AG04450 (cell line): ENCODE results near the gene CRYGA. TPM values are rescaled to one million over a fixed set of nuclear protein-coding genes. Genes with fewer than 3 reads are reported as not detected.

Experiments used
- CTCF ChIA-PET: fragments of 300-600, 350-600 bp; formaldehyde crosslinking; extraction: SDS; loops from one replicate; lab custom pipeline; 2022; ENCODE audit warnings: antibody characterized with exemption, inconsistent platforms; lab: Charles Lee
- POLR2A ChIA-PET: fragments of 350-600 bp; formaldehyde crosslinking; extraction: SDS; loops from one replicate; lab custom pipeline; 2021; ENCODE audit warnings: antibody characterized with exemption, inconsistent platforms; lab: Yijun Ruan, JAX
- DNase-seq: peaks from one replicate; pipeline ENCODE4 v3.0.0-alpha.2; 2011; ENCODE audit warnings: low read depth, low spot score
- H3K27ac ChIP-seq: one replicate; pipeline ENCODE4 v1.5.1; 2012; ENCODE audit warnings: low read depth, low read length, control low read depth
- H3K27me3 ChIP-seq: one replicate; pipeline ENCODE4 v1.6.0; 2012; ENCODE audit warnings: low read length; ENCODE audit not compliant: control insufficient read depth, insufficient read depth
- H3K4me3 ChIP-seq: 2 replicates; pipeline ENCODE4 v1.5.1; 2011; ENCODE audit warnings: mild to moderate bottlenecking, low read depth, low read length, control low read depth
- H3K9me3 ChIP-seq: 2 replicates; pipeline ENCODE4 v1.5.1; 2012; ENCODE audit warnings: low read length; ENCODE audit not compliant: control insufficient read depth, insufficient read depth
- polyA plus RNA-seq: library from polyadenylated mRNA; depleted of rRNA; stranded (reverse); fragments of >200 nt; gene quantifications from 2 replicates; pipeline ENCODE4 v1.2.3, GENCODE V29; 2011
- TF ChIP-seq, protein P1 (sequence below): IDR thresholded peaks from 2 replicates; pipeline ENCODE4 v1.5.1; 2011; ENCODE audit warnings: low read depth, low read length, control low read depth, inconsistent platforms

CRYGA gene
- polyA plus RNA-seq, 1 experiment: not detected

DNA sequence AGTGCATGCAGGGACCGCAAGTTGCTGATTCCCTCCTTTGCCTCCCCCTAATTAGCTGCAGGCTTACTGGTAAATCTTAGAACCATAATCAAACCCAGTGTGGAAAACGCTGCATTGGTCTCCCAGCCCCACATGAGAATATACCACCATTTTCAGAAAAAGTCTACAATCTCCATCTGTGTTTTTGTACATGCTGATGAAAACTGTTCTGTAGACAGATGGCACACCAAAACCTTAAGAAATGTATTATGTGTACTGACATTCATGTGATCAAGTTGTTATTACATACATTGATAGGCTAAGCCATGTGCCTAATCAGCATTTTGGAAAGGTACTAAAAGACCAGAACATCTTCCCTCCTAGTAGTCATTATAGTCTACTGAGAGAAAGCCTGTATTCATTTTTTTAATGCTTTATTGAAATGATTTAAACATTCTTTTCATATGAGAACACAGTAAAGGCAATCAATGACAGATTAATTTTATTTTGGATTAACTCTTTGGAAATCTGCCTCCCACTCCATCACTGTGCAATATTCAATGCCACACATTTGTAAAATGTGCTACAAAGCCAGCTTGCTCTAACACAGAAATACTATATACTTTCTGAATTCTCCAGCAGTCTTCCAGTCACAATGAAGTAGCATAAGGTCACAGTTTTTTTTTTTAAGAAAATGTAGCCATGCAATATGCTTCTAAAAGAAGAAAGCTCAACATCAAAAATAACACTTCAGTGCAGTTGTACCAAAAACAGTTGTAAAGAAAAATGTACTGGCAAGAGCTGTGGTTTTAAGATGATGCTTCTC, 1.8 kb upstream of the CRYGA start:
- TF ChIP-seq, protein P1, sequence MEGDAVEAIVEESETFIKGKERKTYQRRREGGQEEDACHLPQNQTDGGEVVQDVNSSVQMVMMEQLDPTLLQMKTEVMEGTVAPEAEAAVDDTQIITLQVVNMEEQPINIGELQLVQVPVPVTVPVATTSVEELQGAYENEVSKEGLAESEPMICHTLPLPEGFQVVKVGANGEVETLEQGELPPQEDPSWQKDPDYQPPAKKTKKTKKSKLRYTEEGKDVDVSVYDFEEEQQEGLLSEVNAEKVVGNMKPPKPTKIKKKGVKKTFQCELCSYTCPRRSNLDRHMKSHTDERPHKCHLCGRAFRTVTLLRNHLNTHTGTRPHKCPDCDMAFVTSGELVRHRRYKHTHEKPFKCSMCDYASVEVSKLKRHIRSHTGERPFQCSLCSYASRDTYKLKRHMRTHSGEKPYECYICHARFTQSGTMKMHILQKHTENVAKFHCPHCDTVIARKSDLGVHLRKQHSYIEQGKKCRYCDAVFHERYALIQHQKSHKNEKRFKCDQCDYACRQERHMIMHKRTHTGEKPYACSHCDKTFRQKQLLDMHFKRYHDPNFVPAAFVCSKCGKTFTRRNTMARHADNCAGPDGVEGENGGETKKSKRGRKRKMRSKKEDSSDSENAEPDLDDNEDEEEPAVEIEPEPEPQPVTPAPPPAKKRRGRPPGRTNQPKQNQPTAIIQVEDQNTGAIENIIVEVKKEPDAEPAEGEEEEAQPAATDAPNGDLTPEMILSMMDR: no peak
- Histone ChIP-seq H3K9me3 (no peaks in the 10 kb centered on the region; the same call in 1 of the 2 replicates), H3K27me3 (no peaks in the 10 kb centered on the region), H3K27ac (no peak overlapping the region), H3K4me3 (no peak overlapping the region)
- POLR2A ChIA-PET: no interaction called here
- no peak for DNase-seq
- CTCF ChIA-PET: interaction anchor here (4.7 kb wide), 1 partner anchor 11 kb away, joined by 33 read pairs; no protein-coding TSS in a partner anchor

DNA sequence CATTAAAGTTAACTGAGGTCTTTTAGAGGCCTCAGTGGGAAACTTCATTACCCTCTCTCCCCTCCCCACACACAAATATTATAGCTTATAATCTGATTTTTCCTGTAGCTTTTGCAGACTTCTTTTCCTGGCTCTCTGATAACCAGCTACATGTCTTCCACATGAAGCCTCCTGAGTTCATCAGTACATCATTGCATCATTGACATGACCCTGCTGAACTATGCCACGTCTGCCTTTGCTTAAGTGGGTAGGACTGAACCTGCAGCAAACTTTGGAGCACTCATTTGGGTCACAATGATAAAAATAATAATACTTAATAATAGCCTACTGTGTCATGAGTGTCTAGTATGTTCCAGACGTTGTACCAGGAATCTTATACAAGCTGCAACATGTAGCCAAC, 7.0 kb downstream of the CRYGA start:
- peaks cover 2% of the 10 kb centered on the region for H3K27me3 ChIP-seq
- POLR2A ChIA-PET: no interaction called here
- no peak overlapping the region for H3K4me3 ChIP-seq
- H3K9me3 ChIP-seq: no peaks in the 10 kb centered on the region
- H3K27ac ChIP-seq: no peak overlapping the region
- DNase-seq: no peak
- TF ChIP-seq, protein P1: no peak
- CTCF ChIA-PET: interaction anchor here (1.0 kb wide), 1 partner anchor 19 kb away, joined by 5 read pairs; no protein-coding TSS in a partner anchor

DNA sequence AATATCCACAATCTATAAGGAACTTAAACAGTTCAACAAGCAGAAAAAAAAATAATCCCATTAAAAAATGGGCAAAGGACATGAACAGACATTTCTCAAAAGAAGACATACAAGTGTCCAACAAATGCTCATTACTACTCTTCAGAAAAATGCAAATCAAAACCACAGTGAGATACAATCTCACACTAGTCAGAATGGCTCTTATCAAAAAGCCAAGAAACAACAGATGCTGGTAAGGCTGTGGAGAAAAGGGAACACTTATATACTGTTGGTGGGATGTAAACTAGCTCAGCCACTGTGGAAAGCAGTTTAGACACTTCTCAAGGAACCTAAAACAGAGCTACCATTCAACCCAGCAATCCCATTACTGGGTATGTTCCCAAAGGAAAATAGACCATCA, 10.2 kb downstream of the CRYGA start:
- no peak for DNase-seq
- no peaks in the 10 kb centered on the region for H3K9me3 ChIP-seq
- TF ChIP-seq, protein P1: no peak
- H3K4me3 ChIP-seq: no peak overlapping the region
- no peak overlapping the region for H3K27ac ChIP-seq
- CTCF ChIA-PET: interaction anchor here (1.1 kb wide), 1 partner anchor 22 kb away, joined by 11 read pairs; no protein-coding TSS in a partner anchor
- H3K27me3 ChIP-seq: peaks cover 5% of the 10 kb centered on the region
- POLR2A ChIA-PET: no interaction called here

DNA sequence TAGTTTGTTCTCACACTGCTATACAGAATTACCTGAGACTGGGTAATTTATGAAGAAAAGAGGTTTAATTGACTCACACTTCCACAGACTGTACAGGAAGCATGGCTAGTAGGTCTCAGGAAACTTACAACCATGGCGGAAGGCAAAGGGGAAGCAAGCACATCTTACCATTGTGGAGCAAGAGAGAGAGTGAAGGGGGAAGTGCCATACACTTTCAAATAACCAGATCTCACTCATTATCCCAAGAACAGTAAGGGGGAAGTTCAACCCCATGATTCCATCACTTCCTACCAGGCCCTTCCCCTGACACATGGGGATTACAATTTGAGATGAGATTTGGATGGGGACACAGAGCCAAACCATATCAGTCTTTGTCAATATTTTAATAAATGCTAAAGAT, 12.4 kb downstream of the CRYGA start:
- Histone ChIP-seq H3K27ac (no peak overlapping the region), H3K4me3 (no peak overlapping the region), H3K27me3 (peaks cover 5% of the 10 kb centered on the region), H3K9me3 (no peaks in the 10 kb centered on the region)
- POLR2A ChIA-PET: no interaction called here
- TF ChIP-seq, protein P1: no peak
- CTCF ChIA-PET: no interaction called here
- DNase-seq: no peak

DNA sequence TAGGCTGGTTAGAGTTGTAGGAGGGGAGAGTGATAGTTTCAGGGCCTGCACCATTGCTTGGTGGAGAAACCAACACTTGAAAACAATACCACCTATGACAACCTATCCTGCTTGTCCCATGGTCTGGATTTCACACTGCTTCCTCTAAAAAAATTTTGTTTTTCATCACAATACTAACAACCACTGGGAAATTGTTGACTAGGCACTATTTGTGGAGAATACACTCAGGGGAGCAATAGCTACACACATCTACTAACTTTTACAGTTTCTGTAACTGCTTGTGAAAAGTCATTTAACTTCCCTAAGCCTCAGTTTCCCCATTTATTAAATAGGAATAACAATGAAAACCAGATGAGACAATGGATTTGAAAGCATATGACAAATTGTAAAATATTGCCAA, 13.3 kb downstream of the CRYGA start:
- no peak for DNase-seq
- no peak overlapping the region for H3K4me3 ChIP-seq
- TF ChIP-seq, protein P1: no peak
- no peak overlapping the region for H3K27ac ChIP-seq
- ChIA-PET CTCF (interaction anchor here (0.6 to 1.5 kb wide), 2 partner anchors 25 to 109 kb away, joined by 3 to 6 read pairs; no protein-coding TSS in a partner anchor), POLR2A (no interaction called here)
- peaks cover 5% of the 10 kb centered on the region for H3K27me3 ChIP-seq
- H3K9me3 ChIP-seq: no peaks in the 10 kb centered on the region
